HG03097 (cell line): Measurements from ENCODE around the gene ARHGAP30.
"Not testable (repeated sequence)": the region's sequence is repeated elsewhere in the genome, so short reads cannot be mapped to it uniquely, and the experiment has no call there.

Experiments
- ATAC-seq: cut with Tn5 transposase; IDR thresholded peaks from one replicate; pipeline ENCODE4 v1.9.1; 2021; ENCODE audit not compliant: unreplicated experiment, low FRiP score

The ARHGAP30 gene

GRCh38 chr1:161019111-161019660 lies 50.5 kb downstream of the ARHGAP30 start:
- not testable (repeated sequence) for ATAC-seq

DNA sequence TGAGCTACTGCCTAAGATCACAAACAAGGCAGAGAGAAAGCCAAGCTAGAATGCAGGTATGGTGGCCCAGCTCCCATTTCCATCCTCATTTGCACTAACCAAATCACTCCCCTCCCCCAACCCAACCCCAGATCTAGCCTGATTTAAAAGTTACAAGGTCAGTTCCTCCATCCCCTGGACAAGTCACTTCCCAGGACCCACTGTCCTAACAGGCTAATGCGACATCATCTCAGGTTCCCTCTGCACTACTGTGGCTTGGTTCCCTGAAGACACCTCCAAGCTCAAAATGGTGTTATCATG lies 51.1 kb downstream of the ARHGAP30 start:
- no peak for ATAC-seq

DNA sequence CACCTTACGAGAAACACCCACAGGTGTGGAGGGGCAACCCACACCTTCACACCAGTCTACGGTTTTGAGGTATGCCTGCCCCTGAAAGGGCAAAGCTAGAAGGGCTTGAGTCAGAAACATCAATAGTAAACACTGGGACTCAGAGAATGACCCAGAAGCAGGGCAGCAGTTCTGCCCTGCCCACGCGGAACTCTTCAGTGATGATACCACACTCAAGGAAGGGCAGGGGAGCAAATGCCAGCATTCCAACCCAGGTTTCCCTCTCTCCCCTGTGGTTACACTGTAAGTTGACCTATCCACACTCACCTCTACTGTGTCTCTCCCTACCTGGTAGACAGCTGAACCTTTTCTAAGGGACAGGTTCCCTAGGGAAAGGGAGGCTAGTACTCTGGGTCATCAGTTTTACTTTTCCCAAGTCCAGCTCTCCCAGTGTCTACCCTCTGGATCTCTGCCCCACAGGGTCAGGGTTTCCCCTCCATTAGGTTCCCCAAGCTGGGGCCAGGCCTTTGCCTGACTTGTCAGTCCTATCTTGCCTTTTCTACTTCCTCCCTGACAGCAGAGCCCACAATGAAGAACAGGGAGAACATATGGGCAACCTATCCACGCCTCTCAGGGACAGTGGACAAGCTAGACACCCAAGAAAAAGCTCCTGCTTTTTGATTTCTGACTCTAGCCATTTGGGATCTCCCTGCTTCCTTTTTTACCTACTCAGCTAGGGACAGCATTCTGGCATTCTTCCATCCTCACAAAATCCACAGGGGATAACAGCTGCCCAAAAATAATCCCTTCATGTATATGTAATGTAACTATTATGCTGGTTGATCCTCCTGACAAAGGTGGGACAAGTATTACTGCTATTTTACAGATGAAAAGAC lies 51.7 kb downstream of the ARHGAP30 start:
- ATAC-seq: no peak

GRCh38 chr1:161017181-161017580 lies 52.5 kb downstream of the ARHGAP30 start:
- ATAC-seq: not testable (repeated sequence)

DNA sequence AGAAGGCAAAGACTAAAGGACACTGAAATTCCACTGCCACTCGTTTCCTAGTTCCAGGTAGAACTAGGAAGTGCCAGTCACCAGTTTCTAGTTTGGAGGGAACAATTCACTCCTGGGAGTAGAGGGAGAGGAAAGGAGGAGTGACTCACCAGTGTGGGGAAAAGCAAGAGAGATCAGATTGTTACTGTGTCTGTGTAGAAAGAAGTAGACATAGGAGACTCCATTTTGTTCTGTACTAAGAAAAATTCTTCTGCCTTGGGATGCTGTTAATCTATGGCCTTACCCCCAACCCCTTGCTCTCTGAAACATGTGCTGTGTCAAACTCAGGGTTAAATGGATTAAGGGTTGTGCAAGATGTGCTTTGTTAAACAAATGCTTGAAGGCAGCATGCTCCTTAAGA lies 53.0 kb downstream of the ARHGAP30 start:
- ATAC-seq: not testable (repeated sequence)

DNA sequence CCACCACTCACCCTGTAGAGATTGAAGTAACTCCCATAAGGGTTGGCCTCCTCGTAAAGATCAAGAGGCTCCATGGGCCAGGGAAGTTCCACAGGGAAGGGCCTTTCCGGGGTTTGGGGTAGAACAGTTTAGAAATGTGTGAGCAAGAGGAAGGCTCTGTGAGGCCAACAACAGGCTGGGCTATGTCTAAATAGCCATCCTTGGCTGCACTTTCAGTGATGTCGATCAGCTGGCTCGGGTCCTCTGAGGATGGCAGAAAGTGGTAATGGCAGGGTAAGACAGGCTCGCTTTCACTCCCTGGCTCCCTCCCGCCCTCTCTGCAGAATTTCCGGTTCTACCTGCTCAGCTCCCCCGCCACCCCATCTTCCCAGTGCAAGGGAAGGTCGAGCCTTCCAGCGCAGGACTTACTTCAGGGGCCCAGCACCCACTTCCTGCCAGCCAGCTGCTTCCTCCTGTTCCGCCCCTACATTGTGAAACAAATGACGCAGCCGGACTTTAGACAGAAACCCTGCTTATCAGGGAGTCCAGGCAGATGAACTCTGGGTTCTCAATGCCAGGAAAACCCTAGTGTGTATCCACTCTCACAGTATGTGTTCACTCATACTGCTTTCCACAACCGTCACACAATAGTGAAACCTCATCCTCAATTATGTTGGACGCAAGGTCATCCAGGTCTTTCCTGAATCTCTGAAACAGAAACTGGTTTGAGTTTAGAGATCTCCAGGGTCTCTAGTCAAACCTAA lies 56.0 kb downstream of the ARHGAP30 start:
- ATAC-seq: peak; percentile 76

- no peak for ATAC-seq
Measured at GRCh38 chr1:161013131-161013487, 56.6 kb downstream of the ARHGAP30 start.

- no peak for ATAC-seq
Measured at GRCh38 chr1:161012420-161012819, 57.3 kb downstream of the ARHGAP30 start.

DNA sequence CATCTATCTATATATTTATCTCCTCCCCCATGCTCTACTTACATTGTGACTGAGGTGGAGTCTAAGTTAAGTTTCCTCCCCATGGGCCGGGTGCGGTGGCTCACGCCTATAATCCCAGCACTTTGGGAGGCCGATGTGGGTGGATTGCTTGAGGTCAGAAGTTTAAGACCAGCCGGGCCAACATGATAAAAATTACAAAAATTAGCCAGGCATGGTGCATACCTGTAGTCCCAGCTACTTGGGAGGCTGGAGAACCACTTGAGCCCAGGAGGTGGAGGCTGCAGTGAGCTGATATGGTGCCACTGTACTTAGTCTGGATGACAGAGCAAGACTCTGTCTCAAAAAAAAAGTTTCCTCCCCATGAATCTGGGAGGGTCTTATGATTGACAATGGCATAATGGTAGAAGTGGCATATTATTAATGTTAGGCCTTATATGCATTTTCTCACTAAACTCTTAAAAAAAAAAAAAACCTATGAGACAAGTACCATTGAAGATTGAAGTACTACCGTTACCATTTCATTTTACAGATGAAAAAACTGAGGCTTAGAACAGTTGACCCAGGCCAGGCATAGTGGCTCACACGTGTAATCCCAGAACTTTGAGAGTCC lies 60.0 kb downstream of the ARHGAP30 start:
- ATAC-seq: no peak

- ATAC-seq: no peak
Measured at GRCh38 chr1:161008869-161009510, 60.7 kb downstream of the ARHGAP30 start.

DNA sequence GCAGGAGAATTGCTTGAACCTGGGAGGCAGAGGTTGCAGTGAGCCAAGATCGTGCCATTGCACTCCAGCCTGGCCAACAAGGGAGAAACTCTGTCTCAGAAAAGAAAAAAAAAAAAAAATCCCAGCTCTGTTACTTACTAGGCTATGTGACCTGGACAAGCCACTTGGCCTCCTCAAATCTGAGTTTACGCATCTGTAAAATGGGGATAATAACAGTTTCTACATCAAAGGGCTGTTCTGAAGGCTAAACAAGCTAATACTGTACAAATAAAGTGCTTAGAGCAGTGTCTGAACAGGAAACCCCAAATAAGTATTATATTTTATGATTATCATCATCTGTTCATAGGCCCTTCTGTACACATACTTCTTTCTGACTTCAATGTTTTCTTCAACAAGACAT lies 62.3 kb downstream of the ARHGAP30 start:
- no peak for ATAC-seq

DNA sequence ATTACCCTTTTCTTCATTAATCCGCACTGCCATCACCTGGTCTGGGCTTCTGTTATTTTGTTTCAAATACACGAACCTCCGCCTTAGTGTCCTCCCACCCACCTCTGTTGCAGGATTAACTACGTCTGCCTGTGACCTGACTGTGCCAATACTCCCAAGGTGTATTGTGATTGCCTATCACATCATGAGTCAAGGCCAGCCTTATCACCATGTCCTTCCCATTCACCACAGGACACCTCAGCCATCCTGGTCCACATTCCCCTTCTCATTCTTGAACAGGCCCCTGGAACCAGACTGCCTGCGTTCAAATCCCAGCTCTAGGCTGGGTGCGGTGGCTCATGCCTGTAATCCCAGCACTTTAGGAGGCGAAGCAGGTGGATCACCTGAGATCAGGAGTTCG lies 63.1 kb downstream of the ARHGAP30 start:
- ATAC-seq: no peak

- no peak for ATAC-seq
Measured at GRCh38 chr1:161001525-161001924, 68.2 kb downstream of the ARHGAP30 start.

GRCh38 chr1:161000736-161001480 lies 68.8 kb downstream of the ARHGAP30 start:
- ATAC-seq: no peak

GRCh38 chr1:160999376-160999775 lies 70.3 kb downstream of the ARHGAP30 start:
- no peak for ATAC-seq

GRCh38 chr1:160997323-160998038 lies 72.2 kb downstream of the ARHGAP30 start:
- ATAC-seq: no peak
